SK-N-SH (cell line): Measurements from ENCODE around the gene TMEM255B. TPM values are rescaled to one million over a fixed set of nuclear protein-coding genes. Genes with fewer than 3 reads are reported as not detected.

Source experiments
- CTCF ChIA-PET: fragments of 300-600, 350-600 bp; formaldehyde crosslinking; extraction: SDS; loops from one replicate; lab custom pipeline; 2021; lab: Yijun Ruan, JAX
- POLR2A ChIA-PET: fragments of 350-600 bp; sonication (Branson Sonifier 250); formaldehyde crosslinking; extraction: SDS; loops from one replicate; lab custom pipeline; 2020; ENCODE audit warnings: antibody characterized with exemption, inconsistent platforms; lab: Yijun Ruan, JAX
- DNase-seq: peaks from one replicate; pipeline ENCODE4 v3.0.0; 2012
- H2AFZ ChIP-seq: fragments of 200-600 bp; sonication (generic); 2 replicates; pipeline ENCODE4 v1.8.1; 2016; ENCODE audit warnings: antibody characterized with exemption, mild to moderate bottlenecking, low read depth
- H3F3A ChIP-seq: fragments of 200-600 bp; sonication (generic); replicated peaks from 2 replicates; pipeline ENCODE3; 2016; ENCODE audit warnings: antibody characterized with exemption, mild to moderate bottlenecking; ENCODE audit not compliant: insufficient read depth
- H3K27ac ChIP-seq, 2 experiments: fragments of 200-500 bp in 1 of 2; fragments of 200-600 bp in 1 of 2; sonication (Bioruptor generic) in 1 of 2; sonication (generic), shearing (Covaris generic) in 1 of 2; 2 replicates each; pipeline versions ENCODE4 v1.5.1 to v1.6.1; 2014 to 2016; ENCODE audit warnings: low read depth in 2 of 2, inconsistent platforms in 1 of 2, low read length in 1 of 2, mild to moderate bottlenecking in 1 of 2, mixed read lengths in 1 of 2
- H3K27me3 ChIP-seq: fragments of 200-600 bp; sonication (generic), shearing (Covaris generic); 2 replicates; pipeline ENCODE4 v1.6.1; 2016; ENCODE audit warnings: mixed run types; ENCODE audit not compliant: insufficient read depth
- H3K36me3 ChIP-seq, 2 experiments: fragments of 200-500 bp in 1 of 2; fragments of 200-600 bp in 1 of 2; sonication (Bioruptor generic) in 1 of 2; sonication (generic) in 1 of 2; replicated peaks in 1 of 2; 2 replicates each; pipeline versions ENCODE3 to v1.5.1; 2014 to 2016; ENCODE audit warnings: low read length in 1 of 2, mild to moderate bottlenecking in 1 of 2; ENCODE audit not compliant: insufficient read depth in 2 of 2, control insufficient read depth in 1 of 2
- H3K4me1 ChIP-seq, 2 experiments: fragments of 200-500 bp in 1 of 2; fragments of 200-600 bp in 1 of 2; sonication (Bioruptor generic) in 1 of 2; sonication (generic), shearing (Covaris generic) in 1 of 2; 2 replicates each; pipeline versions ENCODE4 v1.5.1 to v1.6.1; 2014 to 2016; ENCODE audit warnings: low read depth in 1 of 2, low read length in 1 of 2, mixed run types in 1 of 2; ENCODE audit not compliant: insufficient read depth in 2 of 2, control insufficient read depth in 1 of 2
- H3K4me2 ChIP-seq: fragments of 200-600 bp; sonication (generic), shearing (Covaris generic); 2 replicates; pipeline ENCODE4 v1.6.1; 2017; ENCODE audit warnings: mixed run types
- H3K4me3 ChIP-seq, 2 experiments: fragments of 200-500 bp in 1 of 2; fragments of 200-600 bp in 1 of 2; sonication (Bioruptor generic) in 1 of 2; sonication (generic), shearing (Covaris generic) in 1 of 2; 2 replicates each; pipeline versions ENCODE4 v1.5.1 to v1.8.1; 2014 to 2016; ENCODE audit warnings: low read depth in 2 of 2, inconsistent platforms in 1 of 2, low read length in 1 of 2, mild to moderate bottlenecking in 1 of 2, mixed read lengths in 1 of 2, moderate library complexity in 1 of 2
- H3K79me2 ChIP-seq: fragments of 200-600 bp; sonication (generic); 2 replicates; pipeline ENCODE4 v1.8.1; 2017; ENCODE audit warnings: mild to moderate bottlenecking; ENCODE audit not compliant: insufficient read depth
- H3K9ac ChIP-seq: fragments of 200-600 bp; sonication (generic); 2 replicates; pipeline ENCODE4 v1.6.1; 2017; ENCODE audit warnings: mixed run types
- H3K9me2 ChIP-seq: fragments of 200-600 bp; sonication (generic); 2 replicates; pipeline ENCODE4 v1.6.1; 2017; ENCODE audit warnings: mixed run types
- H3K9me3 ChIP-seq: fragments of 200-600 bp; sonication (generic); 2 replicates; pipeline ENCODE4 v1.6.1; 2017; ENCODE audit warnings: mixed run types, mild to moderate bottlenecking, moderate library complexity
- H4K20me1 ChIP-seq: fragments of 200-600 bp; sonication (generic); 2 replicates; pipeline ENCODE4 v1.6.1; 2017; ENCODE audit warnings: mild to moderate bottlenecking, mixed run types; ENCODE audit not compliant: insufficient read depth
- GABPA ChIP-seq: IDR thresholded peaks from 2 replicates; pipeline ENCODE4 v1.4.0; 2012; ENCODE audit warnings: low read depth, mild to moderate bottlenecking
- GATA2 ChIP-seq: sonication (generic); formaldehyde crosslinking; IDR thresholded peaks from 2 replicates; pipeline ENCODE4 v1.5.0; 2020; ENCODE audit warnings: mild to moderate bottlenecking, missing genetic modification reagents
- JUND ChIP-seq: IDR thresholded peaks from 2 replicates; pipeline ENCODE4 v1.4.0; 2012
- MAX ChIP-seq: IDR thresholded peaks from 2 replicates; pipeline ENCODE4 v1.4.0; 2012; ENCODE audit warnings: low read depth
- NFIC ChIP-seq: IDR thresholded peaks from 2 replicates; pipeline ENCODE4 v1.4.0; 2012; ENCODE audit warnings: borderline replicate concordance
- PBX3 ChIP-seq: IDR thresholded peaks from 2 replicates; pipeline ENCODE4; 2012
- REST ChIP-seq: IDR thresholded peaks from 2 replicates; pipeline ENCODE4 v1.6.1; 2012; ENCODE audit warnings: mild to moderate bottlenecking, low read depth, low read length, moderate library complexity
- RFX5 ChIP-seq: IDR thresholded peaks from 2 replicates; pipeline ENCODE4 v1.6.1; 2012; ENCODE audit warnings: mild to moderate bottlenecking, improper control_type of control experiment, low read length
- TAF1 ChIP-seq: IDR thresholded peaks from 2 replicates; pipeline ENCODE4 v1.6.1; 2012; ENCODE audit warnings: low read depth, mild to moderate bottlenecking, low read length, moderate library complexity, borderline replicate concordance
- ZBTB33 ChIP-seq: IDR thresholded peaks from 2 replicates; pipeline ENCODE4 v1.4.0; 2012; ENCODE audit warnings: low read depth, borderline replicate concordance
- WGBS: methylation state at CpG from one replicate; pipeline ENCODE4 v1.1.6; 2017; ENCODE audit warnings: low lambda C conversion rate; 5-methylcytosine and 5-hydroxymethylcytosine counted together
- polyA plus RNA-seq, 3 experiments: library from polyadenylated mRNA; depleted of rRNA; stranded (reverse); fragments of >200 nt; gene quantifications; 2 replicates each; pipeline ENCODE4 v1.2.3, GENCODE V29; 2012

The TMEM255B gene
- polyA plus RNA-seq, 1 of the 3 experiments (the other 2 are of a cell fraction), result 14.8 TPM

- TF ChIP-seq REST, result no peak
- no peak for TF ChIP-seq TAF1
- TF ChIP-seq, all 33 proteins: peak for 0
Observed at GRCh38 chr13:113748862-113749451, 10.1 kb upstream of the TMEM255B start (continued).

GRCh38 chr13:113749507-113749906 is 9.5 kb upstream of the TMEM255B start:
- no peak for DNase-seq
- CTCF ChIA-PET, result no interaction called here
- 93% methylated on average over 4 of the region's 13 CpGs for WGBS

More at GRCh38 chr13:113749507-113749906, 9.5 kb upstream of the TMEM255B start:
- Histone ChIP-seq H3K4me3 (no peak overlapping the region), H3K36me3 (no peaks in the 10 kb centered on the region), H3K27ac (no peak overlapping the region), H3K9me3 (no peaks in the 10 kb centered on the region), H3F3A (no peaks in the 10 kb centered on the region), H3K4me1 (peaks cover 0 to 22% of the 10 kb centered on the region in 2 experiments; a peak in 1 of 4 replicates), H3K9ac (no peak overlapping the region), H2AFZ (no peak overlapping the region), H3K9me2 (no peaks in the 10 kb centered on the region), H4K20me1 (no peaks in the 10 kb centered on the region), H3K4me2 (no peak overlapping the region), H3K79me2 (no peaks in the 10 kb centered on the region), H3K27me3 (no peaks in the 10 kb centered on the region)
- POLR2A ChIA-PET, result no interaction called here
- TF ChIP-seq JUND (no peak), NFIC (no peak), MAX (no peak), GATA2 (CRISPR knock-in tag) (no peak), PBX3 (no peak), GABPA (no peak), RFX5 (no peak), ZBTB33 (no peak)
